ENCODE data around the gene LIFR.

Gene LIFR

DNA sequence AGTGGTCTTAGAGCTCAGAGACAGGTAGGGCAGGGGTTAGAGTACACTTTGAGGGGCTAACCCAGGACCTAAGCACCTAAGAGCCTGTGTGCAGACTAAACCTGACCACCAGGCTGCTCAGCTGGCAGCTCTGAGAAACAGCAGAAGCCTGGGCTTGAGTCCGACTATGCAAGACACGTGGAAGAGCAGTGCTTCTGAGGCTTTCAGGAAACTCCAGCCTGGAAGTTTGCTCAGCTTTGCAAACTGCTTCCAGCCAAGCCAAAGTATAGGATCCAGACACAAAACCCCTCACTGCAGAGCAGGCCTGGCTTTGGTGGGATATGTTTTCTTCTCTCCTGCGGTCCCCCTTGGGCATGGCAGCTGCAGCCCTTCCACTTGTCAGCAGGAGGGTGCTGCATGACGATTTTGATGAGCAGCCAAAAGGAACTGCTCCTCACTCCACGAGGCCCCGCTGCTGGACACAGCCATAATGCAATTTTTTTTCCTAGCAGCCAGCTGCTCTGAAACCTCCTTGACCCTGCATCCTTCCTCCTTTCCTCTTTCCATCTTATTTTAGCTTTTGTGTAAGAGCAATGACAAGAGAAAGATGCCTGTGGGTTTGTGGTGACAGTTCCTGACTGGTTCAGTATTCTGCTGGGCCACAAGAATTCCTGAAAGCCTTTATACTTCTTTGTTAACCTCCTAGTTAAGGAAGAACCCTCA, 123.1 kb downstream of the LIFR start:
- no peak overlapping the region for H3K4me3 ChIP-seq (ENCODE audit: low read depth, low read length)
- no peak for TF ChIP-seq CTCF (IDR thresholded peaks at IDR 0.05; ENCODE audit: low read depth, low read length, missing control alignments)
- DNase-seq (ENCODE audit: low read depth) = no peak

DNA sequence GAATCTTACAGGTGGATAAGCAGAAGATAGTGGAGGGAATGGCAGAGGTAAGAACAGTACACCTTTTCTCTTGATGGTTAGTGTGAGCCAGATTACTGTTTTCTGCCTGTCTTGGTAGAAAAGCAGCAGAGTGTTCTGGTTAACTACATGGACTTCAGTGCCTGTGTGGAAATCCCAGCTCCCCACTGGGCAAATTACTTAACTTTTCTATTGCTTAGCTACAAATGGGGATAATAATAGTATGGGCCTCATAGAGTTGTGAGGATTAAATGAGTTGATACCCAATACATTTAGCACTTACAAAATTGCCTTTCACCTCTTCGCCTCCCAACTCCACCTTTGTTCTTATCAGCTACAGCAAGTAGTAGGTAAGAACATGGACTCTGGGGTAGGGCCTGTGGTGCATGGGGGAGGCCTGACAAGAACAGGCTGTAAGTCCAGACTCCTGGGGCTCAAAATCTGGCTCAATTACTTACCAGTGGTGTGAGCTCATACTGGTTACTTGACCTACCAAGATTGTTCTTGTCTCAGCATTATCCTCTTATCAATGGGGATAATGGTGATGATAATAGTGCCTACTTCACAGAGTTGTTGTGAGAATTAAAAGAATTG, 125.1 kb downstream of the LIFR start:
- no peak for TF ChIP-seq CTCF (IDR thresholded peaks at IDR 0.05; ENCODE audit: low read depth, low read length, missing control alignments)
- DNase-seq (ENCODE audit: low read depth) = no peak
- no peak overlapping the region for H3K4me3 ChIP-seq (ENCODE audit: low read depth, low read length)

DNA sequence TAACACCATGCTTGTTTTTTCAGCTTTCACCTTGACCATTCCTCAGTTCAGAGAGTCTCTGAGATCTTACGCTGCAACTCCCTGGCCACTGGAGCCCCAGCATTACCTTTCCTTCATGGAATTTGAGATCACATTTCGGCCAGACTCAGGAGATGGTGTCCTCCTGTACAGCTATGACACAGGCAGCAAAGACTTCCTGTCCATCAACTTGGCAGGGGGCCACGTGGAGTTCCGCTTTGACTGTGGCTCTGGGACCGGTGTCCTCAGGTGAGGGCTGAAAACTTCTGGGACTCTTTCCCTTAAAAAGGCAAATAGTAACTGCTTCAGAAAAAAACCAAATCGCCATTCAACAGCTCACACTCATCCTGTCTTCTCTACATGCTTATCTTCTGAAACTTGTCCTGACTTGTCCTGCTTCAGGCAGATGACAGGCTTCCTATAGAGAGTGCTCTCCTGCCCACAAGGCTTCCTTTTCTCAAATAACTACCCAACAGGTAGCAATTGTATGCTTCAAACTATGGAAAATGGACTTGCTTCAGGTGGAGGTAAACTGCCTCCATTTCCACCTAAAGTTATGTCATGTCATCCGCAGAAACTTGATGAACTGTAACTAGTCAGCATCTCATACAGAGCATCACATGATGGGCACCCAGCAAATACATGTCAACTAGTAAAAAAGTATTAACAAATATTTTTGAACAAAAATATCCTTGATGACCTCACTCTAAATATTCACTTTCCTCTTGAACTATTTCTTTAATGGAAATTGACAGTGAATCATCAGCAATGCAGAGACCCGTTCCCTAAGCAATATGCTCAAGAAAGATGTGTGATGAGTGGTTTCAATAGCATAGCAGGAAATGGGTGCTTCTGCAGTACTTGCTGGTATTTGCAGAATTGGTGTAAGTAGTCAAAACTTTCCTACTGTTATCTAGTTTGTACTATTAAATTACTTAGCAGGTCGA, 129.2 kb downstream of the LIFR start:
- DNase-seq (ENCODE audit: low read depth) = no peak
- TF ChIP-seq CTCF (IDR thresholded peaks at IDR 0.05; ENCODE audit: low read depth, low read length, missing control alignments) = no peak
- no peak overlapping the region for H3K4me3 ChIP-seq (ENCODE audit: low read depth, low read length)

DNA sequence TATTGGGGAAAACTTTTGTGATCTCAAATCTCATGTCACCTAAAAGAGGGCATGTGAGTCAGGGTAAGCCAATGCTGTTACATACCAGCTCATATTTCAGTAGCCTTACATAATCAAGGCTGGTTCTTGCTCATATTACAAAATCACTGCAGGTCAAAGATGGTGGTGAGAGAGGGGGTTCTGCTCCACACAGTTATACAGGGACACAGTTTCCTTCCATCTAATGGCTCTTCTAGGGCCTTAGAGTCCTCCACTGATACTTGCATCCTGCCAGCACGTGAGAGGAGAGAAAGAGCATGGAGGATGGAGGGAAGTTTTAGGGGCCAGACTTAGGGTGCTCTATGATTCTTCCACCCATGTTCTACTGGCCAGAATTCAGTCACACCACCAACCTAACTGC, 130.0 kb downstream of the LIFR start:
- no peak for DNase-seq (ENCODE audit: low read depth)
- TF ChIP-seq CTCF (IDR thresholded peaks at IDR 0.05; ENCODE audit: low read depth, low read length, missing control alignments) = no peak

More for the DNA sequence above, 130.0 kb downstream of the LIFR start:
- no peak overlapping the region for H3K4me3 ChIP-seq (ENCODE audit: low read depth, low read length)

Measured in GM12864 (cell line).